GM12801 (cell line): ENCODE results near the gene BBC3.

Experiments
- TF ChIP-seq, protein P1 (sequence below): IDR thresholded peaks from one replicate; pipeline ENCODE4 v1.5.1; 2011; ENCODE audit warnings: control low read depth; ENCODE audit not compliant: insufficient read length; ENCODE audit errors: extremely low read depth

Gene BBC3

DNA sequence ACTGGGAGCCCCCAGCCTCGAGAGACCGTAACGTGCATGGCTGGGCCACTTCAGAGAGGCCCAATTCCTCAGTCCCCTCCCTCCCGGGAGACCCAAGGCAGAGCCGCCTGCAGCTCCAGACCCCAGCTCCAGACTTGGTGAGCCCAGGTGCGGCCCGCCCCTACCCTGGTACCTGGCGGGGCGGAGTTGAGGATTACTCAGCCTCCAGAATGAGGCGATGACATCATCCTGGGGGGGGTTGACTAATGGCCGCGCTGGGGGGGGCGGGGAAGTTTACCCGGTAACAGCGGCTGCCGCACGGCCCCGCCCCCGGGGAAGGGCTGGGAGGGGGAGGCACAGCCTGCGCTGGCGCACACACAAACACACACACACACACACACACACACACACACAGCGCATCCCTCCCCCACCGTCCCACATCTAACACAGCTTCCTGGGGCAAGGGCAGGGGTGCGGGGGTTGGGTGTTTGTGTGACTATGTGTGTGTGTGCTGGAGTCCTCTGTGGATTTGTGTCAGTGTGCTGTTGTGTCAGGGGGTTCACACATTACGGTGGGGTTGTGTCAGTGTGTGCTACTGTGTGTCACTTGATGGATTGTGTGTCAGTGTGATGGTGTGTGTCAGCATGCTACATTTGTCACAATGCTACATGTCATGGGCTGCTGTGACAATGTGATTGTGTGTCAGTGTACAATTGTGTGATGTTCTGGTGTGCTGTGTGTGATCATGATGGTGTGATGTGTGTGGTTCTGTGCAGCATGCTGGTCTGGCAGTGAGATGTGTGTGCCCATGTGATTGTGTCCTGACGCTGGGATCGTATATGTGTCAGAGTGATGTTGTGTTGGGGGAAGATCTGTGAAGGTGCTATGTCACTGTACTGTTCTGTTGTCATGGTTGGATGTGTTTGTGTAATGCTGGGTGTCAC lies 10.3 kb upstream of the BBC3 start:
- TF ChIP-seq, protein P1, sequence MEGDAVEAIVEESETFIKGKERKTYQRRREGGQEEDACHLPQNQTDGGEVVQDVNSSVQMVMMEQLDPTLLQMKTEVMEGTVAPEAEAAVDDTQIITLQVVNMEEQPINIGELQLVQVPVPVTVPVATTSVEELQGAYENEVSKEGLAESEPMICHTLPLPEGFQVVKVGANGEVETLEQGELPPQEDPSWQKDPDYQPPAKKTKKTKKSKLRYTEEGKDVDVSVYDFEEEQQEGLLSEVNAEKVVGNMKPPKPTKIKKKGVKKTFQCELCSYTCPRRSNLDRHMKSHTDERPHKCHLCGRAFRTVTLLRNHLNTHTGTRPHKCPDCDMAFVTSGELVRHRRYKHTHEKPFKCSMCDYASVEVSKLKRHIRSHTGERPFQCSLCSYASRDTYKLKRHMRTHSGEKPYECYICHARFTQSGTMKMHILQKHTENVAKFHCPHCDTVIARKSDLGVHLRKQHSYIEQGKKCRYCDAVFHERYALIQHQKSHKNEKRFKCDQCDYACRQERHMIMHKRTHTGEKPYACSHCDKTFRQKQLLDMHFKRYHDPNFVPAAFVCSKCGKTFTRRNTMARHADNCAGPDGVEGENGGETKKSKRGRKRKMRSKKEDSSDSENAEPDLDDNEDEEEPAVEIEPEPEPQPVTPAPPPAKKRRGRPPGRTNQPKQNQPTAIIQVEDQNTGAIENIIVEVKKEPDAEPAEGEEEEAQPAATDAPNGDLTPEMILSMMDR: no peak

DNA sequence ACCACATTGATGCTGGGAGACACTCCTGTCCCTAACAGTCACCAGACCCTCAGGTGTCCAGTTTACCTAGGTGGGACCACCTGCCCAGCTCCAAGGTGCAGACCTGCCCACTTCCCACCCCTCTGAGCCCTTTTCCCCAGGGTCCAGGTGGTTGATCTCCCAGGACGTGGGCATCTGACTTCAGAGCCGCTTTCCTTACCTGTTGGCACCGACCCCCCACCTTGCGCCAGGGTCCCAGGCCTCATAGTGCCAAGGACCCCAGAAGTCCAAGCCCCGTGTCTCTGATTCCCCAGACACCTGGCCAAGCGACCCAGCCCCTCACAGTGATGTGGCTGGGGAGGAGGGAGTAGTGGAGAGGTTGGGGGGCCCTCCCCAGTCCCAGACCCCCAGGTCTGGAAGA lies 9.6 kb upstream of the BBC3 start:
- TF ChIP-seq, protein P1: no peak

DNA sequence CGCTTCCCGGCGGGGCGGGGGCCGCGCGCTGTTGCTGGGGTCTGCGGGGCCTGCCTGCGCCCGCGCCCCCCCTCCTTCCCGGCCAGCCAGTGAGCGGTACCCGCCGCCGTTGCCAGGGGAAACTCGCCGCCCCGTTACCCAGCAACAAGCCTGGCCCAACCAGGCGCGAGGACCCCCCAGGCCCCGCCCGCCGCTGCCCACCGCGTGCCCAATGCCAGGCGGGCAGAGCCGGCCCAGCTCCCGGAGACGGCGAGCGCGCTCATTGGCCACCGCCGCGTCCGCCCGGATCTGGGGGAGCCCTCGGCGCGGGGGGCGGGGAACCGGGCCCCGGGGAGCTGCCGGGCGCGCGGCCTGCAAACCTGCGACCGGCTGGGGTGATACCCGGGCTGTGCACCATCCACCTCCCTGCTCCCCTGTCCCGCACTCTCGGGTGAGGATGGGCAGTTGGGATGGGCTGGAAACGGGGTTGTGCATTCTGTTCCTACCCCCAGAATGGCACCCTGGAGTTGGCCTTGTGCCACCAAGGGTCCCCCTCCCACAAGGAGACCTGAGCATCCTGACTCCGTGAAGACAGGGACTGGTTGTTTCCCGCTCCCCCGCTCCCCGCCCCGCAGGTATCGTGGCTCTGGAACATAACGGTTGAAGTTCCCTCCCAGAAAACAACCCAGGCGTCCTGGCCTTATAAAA lies 8.8 kb upstream of the BBC3 start:
- TF ChIP-seq, protein P1: no peak

DNA sequence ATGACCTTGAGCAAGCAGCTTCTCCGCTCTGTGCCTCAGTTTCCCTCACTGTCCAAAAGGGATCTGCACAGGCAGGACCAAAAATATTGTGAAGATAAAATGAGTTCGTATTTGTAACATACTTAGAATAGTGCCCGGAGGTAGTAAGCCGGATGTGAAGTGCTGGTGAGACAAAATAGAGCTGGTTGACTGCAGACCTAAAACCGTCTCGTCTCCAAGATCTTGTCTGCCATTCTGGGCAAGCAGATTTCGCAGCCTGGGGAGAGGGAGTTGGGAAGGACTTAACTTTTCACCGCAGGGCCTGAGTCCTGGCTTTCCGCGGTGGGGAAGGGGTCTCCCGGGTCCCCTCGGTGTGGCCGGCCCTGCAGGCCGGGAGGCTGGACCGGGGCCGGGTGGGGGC lies 8.2 kb upstream of the BBC3 start:
- TF ChIP-seq, protein P1: no peak

DNA sequence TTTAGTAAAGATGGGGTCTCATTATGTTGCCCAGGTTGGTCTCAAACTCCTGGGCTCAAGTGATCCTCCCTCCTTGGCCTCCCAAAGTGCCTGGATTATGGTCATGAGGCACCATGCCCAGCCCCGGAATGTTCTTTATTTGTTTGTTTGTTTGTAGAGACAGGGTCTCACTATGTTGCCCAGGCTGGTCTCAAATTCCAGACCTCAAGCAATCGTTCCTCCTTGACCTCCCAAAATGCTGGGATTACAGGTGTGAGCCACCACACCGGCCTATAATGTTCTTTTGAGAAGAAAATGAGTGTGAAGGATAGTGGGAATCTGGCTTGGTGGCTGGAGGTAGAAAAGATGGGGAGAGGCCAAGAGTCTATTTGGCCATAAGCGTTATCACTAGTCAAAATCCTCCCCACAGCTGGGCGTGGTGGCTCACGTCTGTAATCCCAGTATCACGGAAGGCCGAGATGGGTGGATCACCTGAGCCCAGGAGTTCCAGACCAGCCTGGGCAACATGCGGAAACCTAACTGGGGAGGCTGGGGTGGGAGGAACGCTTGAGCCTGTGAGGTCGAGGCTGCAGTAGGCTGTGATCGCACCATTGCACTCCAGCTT lies 5.2 kb upstream of the BBC3 start:
- TF ChIP-seq, protein P1: no peak

DNA sequence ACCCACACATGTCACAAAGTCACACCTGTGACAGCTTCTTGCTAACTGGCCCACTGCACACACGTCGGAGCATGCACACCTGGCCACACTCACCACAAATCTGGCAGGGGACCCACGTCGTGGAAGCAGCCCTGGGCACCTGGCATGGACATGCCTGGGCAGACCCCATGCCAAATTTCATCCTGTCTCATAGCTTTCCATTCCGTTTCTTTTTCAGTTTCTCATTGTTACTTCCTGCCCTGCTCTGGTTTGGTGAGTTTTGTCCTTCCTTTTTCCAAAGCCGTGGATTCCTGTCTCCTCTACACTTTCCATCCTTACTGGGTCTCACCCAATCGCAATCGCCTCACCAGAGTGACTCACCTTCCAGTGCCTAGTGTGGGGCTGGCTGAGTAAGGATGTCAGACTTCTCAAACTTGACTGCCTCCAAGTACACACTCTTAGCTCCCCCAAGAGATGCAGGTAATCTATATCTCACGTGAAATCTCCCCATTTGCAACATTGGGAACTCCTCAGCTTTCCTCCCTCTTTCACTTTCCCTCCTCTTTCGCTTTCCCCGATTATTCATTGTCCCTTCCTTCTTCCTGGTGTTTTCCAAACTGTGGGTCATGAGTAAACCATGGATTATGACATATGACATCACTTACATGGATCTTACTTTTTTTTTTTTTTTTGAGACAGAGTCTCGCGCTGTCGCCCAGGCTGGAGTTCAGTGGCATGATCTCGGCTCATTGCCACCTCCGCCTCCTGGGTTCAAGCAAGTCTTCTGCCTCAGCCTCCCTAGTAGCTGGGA lies 1.6 kb upstream of the BBC3 start:
- TF ChIP-seq, protein P1: no peak
